NAMALWA (cell line): ENCODE data around the gene IDH3G.

Experiments
- DNase-seq: peaks from one replicate; pipeline ENCODE4 v3.0.0-alpha.2; 2015; ENCODE audit warnings: low spot score

The IDH3G gene

GRCh38 chrX:153773218-153773611 is 21.0 kb downstream of the IDH3G start:
- no peak for DNase-seq

GRCh38 chrX:153772316-153773217 is 21.6 kb downstream of the IDH3G start:
- DNase-seq = no peak

GRCh38 chrX:153771415-153772315 is 22.5 kb downstream of the IDH3G start:
- DNase-seq = no peak

GRCh38 chrX:153770601-153771414 is 23.4 kb downstream of the IDH3G start:
- no peak for DNase-seq

- no peak for DNase-seq
Observed at GRCh38 chrX:153769865-153770600, 24.1 kb downstream of the IDH3G start.

- no peak for DNase-seq
Observed at GRCh38 chrX:153769158-153769864, 24.9 kb downstream of the IDH3G start.

GRCh38 chrX:153768311-153769157 is 25.6 kb downstream of the IDH3G start:
- DNase-seq = no peak

- DNase-seq = no peak
Observed at GRCh38 chrX:153767674-153768055, 26.5 kb downstream of the IDH3G start.

GRCh38 chrX:153766871-153767673 is 27.1 kb downstream of the IDH3G start:
- no peak for DNase-seq

- peak; percentile 29 for DNase-seq
Observed at GRCh38 chrX:153766098-153766817, 27.9 kb downstream of the IDH3G start.

- DNase-seq = no peak
Observed at GRCh38 chrX:153765138-153766079, 28.8 kb downstream of the IDH3G start.

- DNase-seq = no peak
Observed at GRCh38 chrX:153764786-153765137, 29.4 kb downstream of the IDH3G start.

GRCh38 chrX:153763989-153764755 is 30.0 kb downstream of the IDH3G start, which contains the start of gene PLXNB3:
Gene PLXNB3, plus strand, starts transcription at chrX:153764249. Its CDS starts 1,287 bp downstream, at chrX:153765536.
- peak; percentile 67 for DNase-seq

- no peak for DNase-seq
Observed at GRCh38 chrX:153763298-153763932, 30.8 kb downstream of the IDH3G start.

- DNase-seq = no peak
Observed at GRCh38 chrX:153762626-153763173, 31.5 kb downstream of the IDH3G start.
